ENCODE data around the gene FARP2.

DNA sequence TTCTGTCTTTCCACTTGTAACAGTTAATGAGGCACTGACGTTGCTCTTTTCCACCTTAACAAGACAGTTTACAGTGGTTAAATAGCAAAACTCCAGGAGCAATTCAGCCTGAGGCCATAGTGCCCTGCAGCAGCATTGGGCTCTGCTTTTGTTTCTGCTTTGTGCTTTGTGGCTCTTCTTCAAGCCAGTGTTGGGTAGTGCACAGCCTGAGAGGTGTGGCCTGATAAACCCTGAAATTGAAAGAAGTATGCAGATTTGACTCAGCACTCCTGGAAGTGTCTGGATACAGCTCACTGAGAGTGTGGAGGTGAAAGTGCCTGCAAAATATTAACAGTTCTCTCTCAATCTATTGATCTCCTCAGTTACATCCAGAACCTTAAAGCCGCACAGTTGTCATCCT lies 89.3 kb downstream of the FARP2 start:
- TF ChIP-seq, protein P1, sequence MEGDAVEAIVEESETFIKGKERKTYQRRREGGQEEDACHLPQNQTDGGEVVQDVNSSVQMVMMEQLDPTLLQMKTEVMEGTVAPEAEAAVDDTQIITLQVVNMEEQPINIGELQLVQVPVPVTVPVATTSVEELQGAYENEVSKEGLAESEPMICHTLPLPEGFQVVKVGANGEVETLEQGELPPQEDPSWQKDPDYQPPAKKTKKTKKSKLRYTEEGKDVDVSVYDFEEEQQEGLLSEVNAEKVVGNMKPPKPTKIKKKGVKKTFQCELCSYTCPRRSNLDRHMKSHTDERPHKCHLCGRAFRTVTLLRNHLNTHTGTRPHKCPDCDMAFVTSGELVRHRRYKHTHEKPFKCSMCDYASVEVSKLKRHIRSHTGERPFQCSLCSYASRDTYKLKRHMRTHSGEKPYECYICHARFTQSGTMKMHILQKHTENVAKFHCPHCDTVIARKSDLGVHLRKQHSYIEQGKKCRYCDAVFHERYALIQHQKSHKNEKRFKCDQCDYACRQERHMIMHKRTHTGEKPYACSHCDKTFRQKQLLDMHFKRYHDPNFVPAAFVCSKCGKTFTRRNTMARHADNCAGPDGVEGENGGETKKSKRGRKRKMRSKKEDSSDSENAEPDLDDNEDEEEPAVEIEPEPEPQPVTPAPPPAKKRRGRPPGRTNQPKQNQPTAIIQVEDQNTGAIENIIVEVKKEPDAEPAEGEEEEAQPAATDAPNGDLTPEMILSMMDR (IDR thresholded peaks at IDR 0.05), result no peak
- no peak for TF ChIP-seq POLR2A (IDR thresholded peaks at IDR 0.05)

Measured in right lobe of liver (tissue), 4 donors.